HG03095 (cell line): Measurements from ENCODE around the gene KDM5A.

Experiments
- ATAC-seq: cut with Tn5 transposase; IDR thresholded peaks from one replicate; pipeline ENCODE4 v1.9.1; 2021; ENCODE audit warnings: moderate library complexity; ENCODE audit not compliant: unreplicated experiment

The KDM5A gene

DNA sequence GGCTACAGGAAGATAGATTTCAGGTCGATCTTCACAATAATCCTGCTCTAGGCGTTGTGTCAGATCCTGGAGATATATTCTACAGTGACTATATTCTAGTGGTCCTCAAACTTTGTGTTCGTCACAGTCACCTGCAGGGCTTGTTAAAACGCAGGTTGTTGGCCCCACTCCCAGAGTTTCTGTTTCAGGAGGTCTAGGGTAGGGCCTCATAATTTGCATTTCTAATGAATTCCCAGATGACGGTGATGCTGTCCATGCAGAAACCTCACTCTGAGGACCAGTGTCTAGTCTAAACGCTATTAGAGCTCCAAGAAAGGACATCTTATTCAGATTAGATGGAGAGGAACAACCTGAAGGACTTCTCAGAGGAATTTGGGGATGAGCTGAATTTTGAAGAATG is 113.3 kb downstream of the KDM5A start:
- no peak for ATAC-seq

DNA sequence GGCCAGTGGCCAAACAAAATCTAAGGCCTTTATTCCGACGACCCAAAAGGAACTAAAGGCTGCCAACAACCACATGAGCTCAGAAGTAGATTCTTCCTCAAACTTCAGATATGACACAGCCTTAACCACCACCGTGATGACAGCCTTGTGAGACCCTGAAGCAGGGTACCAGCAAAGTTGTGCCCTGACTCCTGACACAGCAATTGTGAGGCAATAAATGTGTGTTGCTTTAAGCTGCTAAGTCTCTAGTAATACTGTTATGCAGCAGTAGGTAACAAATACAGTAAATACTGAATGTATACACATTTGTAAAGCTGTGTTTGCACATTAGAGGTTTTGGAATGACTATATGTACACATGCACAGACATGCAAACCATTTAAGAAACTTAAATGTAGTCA is 115.7 kb downstream of the KDM5A start:
- no peak for ATAC-seq

DNA sequence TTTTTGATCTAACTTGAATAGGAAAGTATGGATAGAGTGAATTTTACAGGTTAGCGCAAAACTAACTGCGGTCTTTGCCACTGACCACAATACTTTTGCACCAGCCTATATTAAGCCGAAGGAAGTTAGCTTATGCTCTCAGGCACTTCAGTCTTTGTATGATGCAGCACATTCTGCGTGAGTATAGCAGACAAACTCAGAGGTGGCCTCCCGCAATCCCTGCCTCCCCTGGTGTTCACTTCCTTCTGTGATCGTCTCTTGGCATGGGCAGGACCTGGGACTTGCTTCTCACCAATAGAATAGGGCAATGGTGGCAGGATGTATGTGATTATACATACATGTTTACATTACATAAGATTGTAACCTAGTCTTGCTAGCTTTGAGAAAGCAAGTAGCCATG is 116.2 kb downstream of the KDM5A start:
- no peak for ATAC-seq

DNA sequence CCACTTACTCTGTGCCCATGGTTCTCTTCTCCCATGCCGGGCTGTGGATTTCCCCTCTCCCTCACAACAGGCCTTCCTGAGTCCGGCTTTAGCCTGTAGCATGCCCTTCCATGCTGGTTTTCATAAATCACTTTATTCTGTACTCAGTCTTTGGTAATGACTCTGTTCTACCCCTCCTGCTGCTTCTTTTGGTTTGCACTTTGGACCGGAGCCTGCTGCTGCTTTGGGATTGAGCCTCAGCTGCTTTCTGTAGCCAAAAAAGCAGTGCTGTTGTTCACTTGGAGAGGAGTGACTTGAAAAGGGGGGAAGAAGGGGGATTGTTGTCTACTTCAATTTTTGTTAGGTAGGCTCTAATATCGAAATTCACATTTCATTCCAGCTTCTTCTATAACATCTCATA is 118.0 kb downstream of the KDM5A start:
- ATAC-seq, result no peak

DNA sequence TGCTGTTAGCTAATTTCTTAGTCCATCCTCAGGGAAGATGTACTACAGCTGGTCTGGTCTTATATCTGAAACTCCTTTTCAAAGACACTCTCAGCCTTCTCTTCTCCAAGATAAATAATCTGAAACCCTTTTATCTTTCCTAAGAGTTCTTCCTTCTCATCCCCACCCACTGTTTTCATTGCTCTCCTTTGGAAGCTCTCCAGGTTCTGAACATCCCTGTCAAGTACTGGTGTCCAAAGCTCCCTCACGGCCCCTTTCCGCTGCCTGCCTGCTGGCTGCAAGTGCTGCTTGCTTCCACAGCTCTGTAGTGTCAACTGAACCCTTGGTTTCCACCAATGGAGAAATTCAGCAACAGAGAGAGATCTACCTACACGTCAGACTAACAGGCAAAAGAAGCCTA is 119.9 kb downstream of the KDM5A start:
- ATAC-seq, result no peak

DNA sequence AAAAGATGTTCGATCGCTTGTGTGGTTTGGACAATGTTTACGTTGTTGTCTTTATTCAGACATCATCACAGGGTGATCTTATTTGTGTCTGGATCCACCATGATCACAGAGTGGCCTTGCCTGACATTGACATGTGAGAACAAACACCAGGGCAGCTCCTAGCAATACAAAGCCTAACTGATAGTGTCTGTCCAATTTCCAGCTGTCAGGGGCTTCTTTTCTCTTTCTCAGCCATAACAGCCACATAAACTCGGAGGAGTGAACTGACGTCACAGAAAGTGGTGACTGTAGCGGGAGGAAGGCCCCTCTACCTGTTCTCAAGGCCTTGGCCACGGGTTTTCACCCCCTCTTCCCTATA is 120.7 kb downstream of the KDM5A start:
- ATAC-seq, result no peak

DNA sequence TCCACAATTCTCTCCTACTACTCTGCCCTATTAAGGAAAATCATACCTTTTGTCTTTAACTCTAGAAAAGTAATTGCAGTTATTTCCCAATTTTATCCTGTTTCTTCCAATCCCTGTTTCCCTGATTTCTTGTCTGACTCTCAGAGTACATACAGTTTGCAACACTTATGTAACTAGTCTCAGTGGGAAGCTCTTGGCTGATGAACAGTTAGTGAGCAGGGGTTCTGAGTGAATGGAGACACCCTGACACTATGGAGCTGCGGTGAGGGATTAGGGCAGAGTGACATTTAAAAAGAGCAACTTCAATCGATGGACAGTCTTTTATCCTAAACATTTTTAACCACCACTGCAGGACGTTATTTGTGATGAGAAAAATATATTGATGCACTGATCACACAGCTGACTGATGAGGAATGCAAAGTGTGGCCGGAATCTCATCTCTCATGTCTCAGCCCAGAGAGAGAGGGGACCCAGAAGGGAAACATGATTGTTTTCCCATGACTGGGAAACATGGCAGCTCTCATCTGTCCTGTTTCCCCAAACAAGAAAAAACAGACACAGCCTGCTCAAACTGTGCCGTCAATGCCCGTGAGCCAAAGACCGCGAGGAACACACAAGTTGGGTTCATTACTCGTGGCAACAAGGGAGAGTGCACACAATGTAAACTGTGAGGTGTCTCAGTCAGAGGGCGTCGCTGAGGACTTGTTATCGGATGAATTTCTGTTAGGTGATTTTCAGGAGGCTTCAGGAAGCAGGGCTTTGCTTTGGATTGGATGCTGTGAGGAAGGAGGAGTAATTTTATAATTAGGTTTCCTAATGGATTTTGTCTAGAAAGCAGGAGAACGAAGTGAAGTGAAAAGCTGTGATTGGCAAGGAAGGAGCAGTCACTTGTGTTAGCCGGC is 121.3 kb downstream of the KDM5A start:
- no peak for ATAC-seq

DNA sequence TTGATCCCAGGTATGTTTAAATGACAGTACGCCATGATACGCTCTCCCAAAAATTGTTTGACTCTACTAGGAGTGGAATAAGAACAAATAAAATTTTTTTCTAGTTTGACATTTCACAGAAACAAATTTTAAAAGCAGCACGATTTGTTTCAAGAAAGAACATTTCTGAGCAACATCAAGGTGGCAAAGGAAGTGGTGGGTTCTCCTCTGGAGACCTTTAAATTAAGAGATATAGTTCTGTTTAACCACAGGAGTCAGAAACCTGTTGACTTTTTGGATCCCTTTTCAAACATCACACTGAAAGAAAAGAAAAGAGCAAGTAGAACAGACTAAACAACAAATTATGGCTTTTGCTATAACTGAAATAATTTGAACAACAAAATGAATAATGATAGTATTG is 124.0 kb downstream of the KDM5A start:
- no peak for ATAC-seq

DNA sequence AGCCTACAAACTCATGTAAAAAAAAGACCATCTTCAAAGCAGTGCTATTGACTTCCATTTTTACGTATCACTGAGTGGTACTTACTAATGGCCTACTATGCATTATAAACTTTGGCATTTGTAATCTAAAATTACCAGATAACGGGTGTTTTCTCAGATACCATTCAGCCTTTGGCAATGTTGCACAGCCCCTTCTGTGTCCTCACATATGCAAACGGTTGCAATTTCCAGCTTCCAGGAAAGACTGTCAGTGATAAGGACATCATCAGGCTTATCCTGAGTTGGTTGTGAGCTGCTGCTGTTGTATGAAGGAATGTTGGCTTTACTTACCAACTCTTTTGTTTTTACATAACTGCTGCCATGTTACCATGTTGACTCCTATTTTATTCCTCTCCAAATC is 124.9 kb downstream of the KDM5A start:
- ATAC-seq, result no peak

DNA sequence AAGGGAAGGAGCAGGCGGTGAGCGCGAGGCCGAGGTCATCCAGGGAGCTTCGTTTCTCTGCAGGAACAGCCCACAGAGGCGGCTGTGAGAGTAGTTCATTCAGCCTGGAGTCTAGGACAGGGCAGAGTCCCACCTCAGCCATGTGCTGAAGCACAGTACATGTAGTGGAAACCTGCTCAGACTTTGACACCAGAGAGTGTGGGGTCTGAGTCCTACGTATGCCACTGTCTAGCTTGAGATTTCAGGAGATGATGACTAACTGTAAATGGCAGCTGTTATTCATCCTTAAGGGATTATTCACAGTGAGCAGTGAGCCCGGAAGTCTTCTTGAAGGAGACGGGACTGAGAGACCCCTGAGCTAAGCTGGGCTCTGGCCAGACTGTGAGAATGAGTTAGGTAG is 125.5 kb downstream of the KDM5A start:
- no peak for ATAC-seq

DNA sequence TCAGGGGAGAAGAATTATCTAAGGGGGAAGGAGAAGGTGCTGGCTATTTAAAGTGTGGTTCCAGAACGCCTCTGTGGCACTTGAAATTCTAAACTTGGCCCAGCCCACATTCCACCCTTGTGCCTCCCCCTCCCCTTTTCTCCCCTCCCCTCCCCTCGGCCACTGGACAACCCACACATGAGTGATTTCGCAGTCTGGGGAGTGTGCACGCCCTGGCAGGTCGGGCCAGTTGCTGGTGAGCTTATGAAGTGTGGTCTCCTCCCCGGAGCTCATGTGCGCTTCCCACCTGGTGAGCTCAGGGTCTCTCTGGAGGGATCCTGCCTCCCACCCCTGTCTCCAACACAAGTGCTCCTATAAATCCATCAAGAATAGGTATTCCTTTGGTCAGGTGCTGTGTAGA is 126.3 kb downstream of the KDM5A start, which contains the start of gene SLC6A13:
SLC6A13 (minus strand) TSS at position 20 of the 400 bp plus-strand sequence. CDS start 2,784 bp downstream, outside the sequence.
- no peak for ATAC-seq

DNA sequence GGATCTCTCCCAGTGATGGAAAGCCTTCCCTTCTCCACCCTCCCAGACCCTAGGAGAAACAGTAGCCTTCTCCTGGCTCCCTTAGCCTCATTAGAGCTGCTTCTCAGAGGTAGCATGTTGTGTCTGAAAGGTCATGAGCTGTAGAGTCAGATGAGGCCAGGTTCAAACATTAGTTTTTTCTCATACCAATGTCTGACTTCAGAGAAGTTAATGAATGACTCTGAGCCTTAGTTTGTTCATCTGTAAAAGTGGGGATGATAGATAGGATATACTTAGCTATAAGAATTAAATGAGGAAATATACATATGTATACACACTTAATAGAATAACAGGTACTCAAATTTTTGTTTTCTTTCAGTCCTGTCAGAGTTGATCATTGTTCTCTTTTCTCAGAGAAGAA is 127.0 kb downstream of the KDM5A start:
- no peak for ATAC-seq

DNA sequence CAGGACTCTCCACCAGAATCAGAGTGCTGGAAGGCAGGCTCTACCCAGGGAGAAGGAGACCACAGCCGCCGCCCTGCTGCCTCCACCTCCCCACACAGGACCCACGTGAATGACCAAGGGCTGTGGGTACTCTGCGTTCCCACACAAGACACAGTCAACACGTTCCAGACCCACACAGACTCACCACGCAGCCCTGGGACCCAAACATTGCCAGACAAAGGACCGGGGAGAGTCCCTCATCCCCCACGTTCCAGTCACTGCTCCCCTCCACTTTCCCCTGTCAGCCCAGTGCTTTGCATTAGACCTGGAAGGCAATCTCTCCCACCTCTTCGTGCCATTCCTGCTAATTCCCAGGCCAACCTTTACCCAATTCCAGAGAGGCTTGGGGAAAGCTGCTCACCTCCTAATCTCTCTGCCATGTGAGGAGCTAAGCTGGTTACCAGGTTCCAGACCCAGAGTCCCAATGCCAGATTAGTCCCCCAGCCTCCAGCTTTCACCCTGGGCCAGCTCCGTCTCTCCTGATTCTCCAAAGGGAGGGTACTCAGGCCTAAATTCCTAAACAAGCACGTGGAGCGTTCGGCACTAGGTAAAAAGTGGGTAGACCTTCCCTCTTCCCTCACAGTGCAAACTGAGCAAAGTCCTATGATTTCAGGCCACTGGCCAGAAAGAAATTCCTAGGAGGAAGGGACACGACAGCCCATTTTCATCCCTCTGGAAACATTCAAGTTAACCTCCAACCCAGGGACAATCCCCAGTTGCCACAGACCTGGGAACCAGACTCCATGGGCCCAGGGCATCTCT is 131.4 kb downstream of the KDM5A start:
- ATAC-seq, result no peak

DNA sequence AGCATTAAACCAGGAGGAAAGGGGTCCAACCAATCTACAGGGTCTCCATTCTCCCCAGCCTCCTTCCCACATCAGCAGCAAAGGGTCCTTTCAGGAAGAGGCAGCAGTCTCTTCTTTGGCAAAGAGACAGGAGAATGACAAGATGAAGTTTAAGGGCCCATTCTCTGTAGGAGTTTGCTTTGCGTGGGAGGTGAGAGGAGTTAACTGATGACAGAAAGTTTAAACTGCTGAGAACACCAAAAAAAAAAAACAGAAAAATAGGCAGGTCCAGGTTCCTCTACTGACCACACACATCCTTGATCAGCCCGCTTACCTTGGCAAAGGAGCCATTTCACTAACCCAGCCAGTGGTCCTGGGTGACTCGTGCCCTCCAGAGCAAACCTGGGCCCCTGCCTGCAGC is 132.2 kb downstream of the KDM5A start:
- ATAC-seq, result no peak

DNA sequence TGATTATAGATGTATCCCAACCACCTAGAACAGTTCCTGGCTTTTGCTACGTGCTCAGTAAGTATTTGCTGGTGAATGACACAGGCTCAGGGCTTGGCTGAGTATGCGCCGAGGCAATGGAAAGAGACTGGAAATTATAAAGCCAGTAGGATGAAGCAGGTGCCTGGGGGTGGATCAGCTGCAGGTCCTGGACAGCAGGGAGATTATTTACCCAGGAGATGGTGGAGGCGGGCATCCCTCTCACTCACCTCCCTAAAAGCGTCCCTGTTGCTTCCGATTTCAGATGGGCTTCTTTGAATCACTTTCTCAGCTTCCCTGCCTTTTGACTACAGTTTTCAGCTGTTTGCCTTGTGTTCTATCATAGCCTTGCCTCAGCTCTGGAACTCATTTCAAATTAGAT is 132.9 kb downstream of the KDM5A start:
- no peak for ATAC-seq

DNA sequence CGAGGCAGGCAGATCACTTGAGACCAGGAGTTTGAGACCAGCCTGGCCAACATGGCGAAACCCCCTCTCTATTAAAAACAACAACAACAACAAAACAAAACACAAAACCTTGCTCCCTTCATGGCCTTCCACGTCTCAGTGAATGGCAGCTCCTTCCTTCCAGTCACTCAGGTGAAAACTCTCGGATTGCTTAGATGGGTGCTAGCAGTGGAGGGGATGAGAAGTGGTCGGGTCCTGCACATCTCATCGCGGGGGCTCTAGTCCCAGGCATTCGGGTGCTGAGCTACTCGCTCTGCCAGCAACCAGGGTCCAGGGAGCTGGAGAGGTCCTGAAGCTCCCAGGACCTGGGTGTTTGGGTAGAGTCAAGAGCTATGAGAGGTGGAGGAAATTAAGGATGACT is 134.2 kb downstream of the KDM5A start:
- ATAC-seq, result no peak

DNA sequence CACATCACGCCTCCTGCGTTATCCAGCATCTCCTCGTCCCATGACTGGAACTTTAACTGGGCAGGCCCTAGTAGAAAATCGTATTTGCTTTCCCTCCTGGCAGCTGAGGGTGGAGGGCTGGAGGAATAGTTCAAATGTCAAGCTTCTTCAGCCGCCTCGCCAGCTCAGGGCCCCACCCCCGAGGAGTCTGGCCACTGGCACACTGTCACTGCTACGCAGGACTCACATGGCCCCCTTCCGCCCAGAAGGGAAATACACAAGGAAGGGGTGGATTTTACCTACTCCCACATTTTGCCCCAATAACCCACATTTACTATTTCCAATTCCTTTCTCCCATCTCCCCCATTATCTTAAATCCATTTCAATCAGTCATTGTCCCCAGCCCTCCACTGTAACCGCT is 135.1 kb downstream of the KDM5A start:
- ATAC-seq, result no peak

DNA sequence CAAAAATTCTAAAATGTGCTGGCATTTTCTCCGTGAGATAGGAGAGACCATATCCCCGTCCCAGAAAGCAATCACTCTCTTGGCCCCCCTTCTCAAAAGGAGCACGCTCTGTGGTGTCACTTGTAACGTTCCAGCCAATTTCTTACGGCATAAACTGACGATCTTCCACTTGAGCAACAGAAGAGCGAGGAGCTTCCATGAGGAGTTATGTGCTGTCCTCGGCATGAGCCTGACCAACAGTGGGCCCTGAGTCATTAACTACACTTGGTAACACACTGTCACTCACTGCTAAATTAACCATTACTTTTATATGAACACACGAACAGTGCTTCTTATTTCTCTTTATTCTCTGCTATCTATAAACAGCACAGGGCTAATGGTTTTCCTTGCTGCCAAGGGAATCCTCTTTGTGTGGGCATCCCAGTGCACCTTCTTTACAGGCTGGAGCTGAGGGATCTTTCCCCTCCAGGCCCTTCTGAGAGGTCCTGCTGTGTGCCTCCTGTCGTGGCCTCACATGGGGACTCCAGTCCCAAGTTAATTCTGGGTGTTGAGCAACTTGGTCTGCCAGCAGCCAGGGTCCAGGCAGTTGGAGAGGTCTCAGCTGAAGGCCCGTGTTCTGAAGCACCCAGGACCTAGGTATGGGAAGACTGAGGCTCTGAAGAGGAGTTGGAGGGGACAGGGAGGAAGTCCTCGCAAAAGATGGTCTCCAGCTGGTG is 135.8 kb downstream of the KDM5A start:
- ATAC-seq, result no peak

DNA sequence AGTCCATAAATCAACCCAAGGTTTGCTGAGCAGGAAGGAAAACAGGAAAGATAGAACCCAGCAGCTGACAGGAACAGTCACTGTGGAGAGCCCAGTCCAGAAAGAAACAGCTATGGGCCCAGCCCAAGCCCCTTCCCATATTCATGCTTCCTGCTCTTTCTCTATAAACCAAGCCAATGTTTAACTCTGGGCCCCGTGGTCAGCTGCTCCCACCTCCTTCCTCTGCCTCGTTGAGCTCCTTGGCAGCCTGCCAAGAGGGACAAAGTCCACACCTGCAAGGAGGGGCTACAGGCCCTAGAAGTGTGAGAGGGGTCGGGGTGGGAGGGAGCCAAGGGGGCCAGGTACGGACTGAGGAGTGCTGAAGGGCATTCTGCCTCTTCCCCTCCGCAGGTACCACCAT is 136.5 kb downstream of the KDM5A start:
- ATAC-seq, result no peak

DNA sequence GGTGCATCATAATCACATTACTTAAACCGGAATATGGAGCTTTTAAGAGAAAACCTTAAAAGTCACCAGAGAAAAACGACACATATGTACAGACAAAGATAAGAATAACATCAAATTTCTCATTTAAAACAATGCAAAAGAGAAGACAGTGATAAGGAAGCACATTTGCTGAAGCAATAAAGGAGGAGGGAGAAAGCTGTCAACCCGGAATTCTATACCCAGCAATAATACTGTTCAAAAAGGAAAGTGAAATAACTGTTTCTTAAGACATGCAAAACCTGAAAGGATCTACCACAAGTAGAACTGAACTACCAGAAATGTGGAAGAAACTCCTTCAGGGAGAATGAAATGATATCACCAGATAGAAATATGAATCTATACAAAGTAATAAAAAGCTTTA is 141.8 kb downstream of the KDM5A start:
- ATAC-seq, result no peak

DNA sequence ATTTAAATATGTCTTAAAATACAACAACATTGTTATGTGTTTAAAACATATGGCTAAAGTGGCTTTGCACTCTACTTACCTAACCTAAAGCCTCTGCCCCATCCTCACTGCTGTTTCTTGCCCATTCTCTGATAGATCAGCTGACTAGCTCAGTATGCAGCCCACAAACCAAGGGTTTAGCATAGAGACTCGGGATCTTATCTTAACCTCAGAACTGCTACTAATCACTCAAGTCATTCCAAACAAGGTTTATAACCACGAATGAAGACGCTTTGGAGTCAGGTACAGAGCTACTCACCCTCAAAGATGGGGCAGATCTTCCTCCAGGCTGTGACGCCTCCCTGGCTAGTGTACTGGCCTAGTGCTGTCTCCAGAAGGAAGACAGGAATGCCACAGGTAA is 145.7 kb downstream of the KDM5A start:
- ATAC-seq, result no peak

DNA sequence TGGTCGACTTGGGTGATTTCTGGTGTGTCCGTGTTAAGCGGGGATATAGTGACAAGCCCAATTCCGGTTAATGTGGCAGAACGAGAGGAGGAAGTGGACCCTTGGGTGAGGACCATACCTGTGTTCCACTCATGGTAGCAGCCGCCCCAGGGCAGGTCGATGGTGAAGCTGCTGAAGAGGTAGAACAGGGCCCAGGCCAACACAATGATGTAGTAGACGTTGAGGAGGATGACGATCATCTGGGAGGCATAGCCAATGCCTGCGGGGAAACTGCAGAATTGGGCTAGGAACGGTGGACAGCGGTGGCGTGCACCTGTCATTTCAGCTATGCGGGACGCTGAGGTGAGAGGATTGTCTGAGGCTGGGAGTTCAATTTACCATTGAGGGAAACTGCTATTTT is 146.6 kb downstream of the KDM5A start:
- no peak for ATAC-seq
